A549 treated with Hydrocortisone at 1 μM for 4 hours (cell line): ENCODE results near the gene RADIL. TPM values are rescaled to one million over a fixed set of nuclear protein-coding genes. Genes with fewer than 3 reads are reported as not detected.

ENCODE experiments used
- total RNA-seq: library from RNA; stranded (reverse); fragments of 200-300 nt; extraction: Qiagen RNA extraction; gene quantifications from 5 replicates; pipeline ENCODE4 v1.2.3, GENCODE V29; 2022

RADIL gene
- 1.1 to 2.7 TPM (median 2.0 TPM) in 5 replicates for total RNA-seq

DNA sequence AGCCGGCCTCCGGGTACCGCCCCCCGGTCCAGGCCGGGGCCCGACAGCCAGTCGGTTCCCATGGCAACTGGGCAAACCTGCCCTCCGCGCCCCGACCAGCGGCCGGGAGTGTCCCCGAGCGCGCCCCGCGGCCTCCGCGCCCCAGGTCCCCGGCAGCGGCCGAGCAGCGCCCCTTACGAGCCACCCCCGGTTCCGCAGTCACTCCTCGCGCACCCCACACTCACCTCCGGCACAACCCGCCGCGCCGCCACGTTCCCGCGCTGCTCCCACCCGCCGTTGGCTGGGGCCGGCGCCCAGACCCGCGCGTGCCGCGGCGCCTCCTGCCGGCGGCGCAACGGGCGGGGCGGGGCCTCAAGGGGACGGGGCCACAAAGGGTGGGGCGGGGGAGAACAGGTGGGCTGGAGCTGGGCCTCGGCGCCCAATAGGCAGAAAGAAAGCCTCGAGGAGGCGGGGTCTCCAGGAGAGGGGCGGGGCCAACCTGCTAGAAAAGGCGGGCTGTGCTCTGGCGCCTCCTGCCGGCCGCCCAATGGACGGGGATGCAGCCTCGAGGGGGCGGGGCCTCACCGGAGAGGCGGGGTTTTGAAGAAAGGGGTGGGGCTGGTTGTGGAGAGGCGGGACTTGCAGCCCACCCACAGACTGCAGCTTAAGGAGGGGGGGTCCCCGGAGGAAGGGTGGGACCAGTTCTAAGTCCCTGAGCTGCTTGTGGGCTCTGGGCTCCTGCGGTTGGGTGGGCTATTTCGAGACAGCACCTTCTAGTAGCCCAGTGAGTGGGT is at the start of gene RADIL:
Gene RADIL (minus strand): TSS at position 345 of the 773 bp plus-strand sequence. CDS start 5,577 bp downstream, outside the sequence.

GRCh38 chr7:4861673-4862072 is 21.8 kb downstream of the RADIL start, which contains the start of gene PAPOLB:
TSS of gene PAPOLB (minus strand) at chr7:4862030. CDS start at chr7:4861810, 220 bp downstream.

DNA sequence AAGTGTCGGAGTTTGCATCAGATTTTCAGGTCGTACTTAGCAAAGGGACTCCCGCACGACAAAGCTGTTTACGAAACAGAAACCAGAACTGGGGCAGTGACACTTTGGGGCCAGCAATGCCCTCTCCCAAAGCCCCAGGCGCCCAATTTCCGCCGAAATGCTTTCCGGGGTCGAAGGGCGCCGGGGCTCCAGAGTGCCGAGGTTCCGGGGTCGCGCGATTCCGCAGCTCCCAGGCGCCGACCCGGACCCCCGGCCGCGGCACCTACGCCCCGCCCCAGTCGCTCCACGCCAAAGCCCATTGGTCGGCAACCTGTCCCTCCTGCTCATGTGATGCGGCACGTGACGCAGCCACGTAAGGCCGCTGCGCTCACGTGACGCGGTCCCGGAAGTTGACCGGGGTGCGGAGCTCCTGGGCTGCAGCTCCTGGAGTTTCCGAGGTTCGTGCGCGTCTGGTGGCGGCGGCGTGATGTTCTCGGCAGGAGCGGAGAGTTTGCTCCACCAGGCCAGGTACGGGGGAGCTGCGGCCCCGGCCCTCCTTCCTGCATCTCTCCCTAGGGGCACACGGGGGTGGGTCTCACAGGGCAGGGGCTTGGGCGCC is 108.2 kb downstream of the RADIL start, which contains the start of gene AP5Z1:
Gene AP5Z1 (plus strand): TSS at position 374 of the 598 bp plus-strand sequence. CDS start 93 bp downstream, at position 467.

Other genes starting within 250 kb of the RADIL start
- gene FOXK1, start 201.4 kb downstream of the RADIL start, total RNA-seq: 10.3 to 14.3 TPM (median 12.5 TPM) in 5 replicates
- gene AP5Z1, start 108.1 kb downstream of the RADIL start, total RNA-seq: 22.5 to 43.7 TPM (median 31.2 TPM) in 5 replicates
- not detected in 5 replicates for gene PAPOLB, start 21.7 kb downstream of the RADIL start, total RNA-seq
- not detected in 5 replicates for gene MMD2, start 75.5 kb upstream of the RADIL start, total RNA-seq
- gene RBAK, start 162.1 kb upstream of the RADIL start, total RNA-seq: 5.2 to 7.6 TPM (median 5.6 TPM) in 5 replicates